NCI-H460 (cell line): ENCODE data around the gene CDKN2B. TPM values are rescaled to one million over a fixed set of nuclear protein-coding genes. Genes with fewer than 3 reads are reported as not detected.

Source experiments
- DNase-seq: peaks from one replicate; pipeline ENCODE4 v3.0.0-alpha.2; 2016; ENCODE audit warnings: low read depth; ENCODE audit errors: extremely low read depth
- total RNA-seq: library from RNA; depleted of rRNA; stranded (reverse); fragments of >200 nt; shearing (Covaris generic); gene quantifications from 2 replicates; pipeline ENCODE4 v1.2.3, GENCODE V29; 2014

CDKN2B gene
- total RNA-seq, 1 experiment from 2014 or later = not detected

GRCh38 chr9:22036866-22037626, 27.9 kb upstream of the CDKN2B start:
- no peak for DNase-seq

GRCh38 chr9:22035591-22036011, 26.5 kb upstream of the CDKN2B start:
- DNase-seq = no peak

GRCh38 chr9:22033012-22033630, 24.0 kb upstream of the CDKN2B start:
- DNase-seq = no peak

GRCh38 chr9:22031655-22032411, 22.7 kb upstream of the CDKN2B start:
- DNase-seq = no peak

- no peak for DNase-seq
Measured at GRCh38 chr9:22030101-22030598, 21.0 kb upstream of the CDKN2B start.

- DNase-seq = no peak
Measured at GRCh38 chr9:22029231-22029630, 20.1 kb upstream of the CDKN2B start.

- no peak for DNase-seq
Measured at GRCh38 chr9:22028394-22028793, 19.3 kb upstream of the CDKN2B start.

- no peak for DNase-seq
Measured at GRCh38 chr9:22026696-22027095, 17.6 kb upstream of the CDKN2B start.

- no peak for DNase-seq
Measured at GRCh38 chr9:22022396-22022795, 13.3 kb upstream of the CDKN2B start.

GRCh38 chr9:22010866-22011625, 1.9 kb upstream of the CDKN2B start:
- DNase-seq = no peak

- no peak for DNase-seq
Measured at GRCh38 chr9:22009506-22009867, 382 bp upstream of the CDKN2B start.

- no peak for DNase-seq
Measured at GRCh38 chr9:22008384-22008716, 755 bp downstream of the CDKN2B start.

- no peak for DNase-seq
Measured at GRCh38 chr9:22005702-22006606, 3.2 kb downstream of the CDKN2B start.

GRCh38 chr9:22005021-22005701, 3.9 kb downstream of the CDKN2B start:
- no peak for DNase-seq

GRCh38 chr9:22002038-22002437, 7.1 kb downstream of the CDKN2B start:
- DNase-seq = no peak

GRCh38 chr9:21998026-21998425, 11.1 kb downstream of the CDKN2B start:
- DNase-seq = no peak

- DNase-seq = no peak
Measured at GRCh38 chr9:21997480-21997879, 11.6 kb downstream of the CDKN2B start.

- no peak for DNase-seq
Measured at GRCh38 chr9:21996858-21997257, 12.2 kb downstream of the CDKN2B start.

- DNase-seq = no peak
Measured at GRCh38 chr9:21996438-21996837, 12.7 kb downstream of the CDKN2B start.
